Gastrocnemius medialis (tissue), 4 donors: ENCODE data around the gene SSBP3.

ENCODE experiments used
- CTCF ChIP-seq, 5 experiments: fragments of 450-650 bp in 3 of 5; fragments of 200-600 bp in 2 of 5; sonication (generic) in 2 of 5; IDR thresholded peaks in 4 of 5; conservative IDR thresholded peaks in 1 of 5; 1 replicate in 4 of 5; 2 replicates in 1 of 5; pipeline ENCODE4 v1.5.1; 2016 to 2019; ENCODE audit warnings: antibody characterized with exemption in 5 of 5, mild to moderate bottlenecking in 3 of 5, moderate library complexity in 3 of 5
- POLR2A ChIP-seq, 2 donors: fragments of 450-650 bp; IDR thresholded peaks; one replicate each; pipeline ENCODE4 v1.6.1; 2017; ENCODE audit warnings: antibody characterized with exemption in 2 of 2, mild to moderate bottlenecking in 2 of 2, moderate library complexity in 2 of 2

GRCh38 chr1:54199765-54200518 lies 206.3 kb downstream of the SSBP3 start, which contains the start of the genes CYB5RL and MRPL37:
- no peak for TF ChIP-seq CTCF (IDR thresholded peaks at IDR 0.05 in 4 of 5, conservative IDR thresholded peaks at IDR 0.05 in 1 of 5)
- TF ChIP-seq POLR2A (IDR thresholded peaks at IDR 0.05) = peak; percentile 65 to 78
